Fibroblast of lung (primary cell): ENCODE measurements around the gene ANXA3. TPM values are rescaled to one million over a fixed set of nuclear protein-coding genes. Genes with fewer than 3 reads are reported as not detected.

Experiments used
- DNase-seq, 2 donors: peaks; one replicate each; pipeline versions ENCODE4 v3.0.0 to v3.0.0-alpha.2; 2010; ENCODE audit warnings: low read depth in 2 of 2
- H2AFZ ChIP-seq: 2 replicates; pipeline ENCODE4 v1.5.1; 2012; ENCODE audit warnings: low read length, control low read depth, inconsistent platforms
- H3K27ac ChIP-seq: 2 replicates; pipeline ENCODE4 v1.5.1; 2011; ENCODE audit warnings: low read length, control low read depth; ENCODE audit not compliant: insufficient read depth
- H3K27me3 ChIP-seq: 2 replicates; pipeline ENCODE4 v1.5.1; 2011; ENCODE audit warnings: mild to moderate bottlenecking, low read length; ENCODE audit not compliant: control insufficient read depth, insufficient read depth
- H3K36me3 ChIP-seq: 2 replicates; pipeline ENCODE4 v1.5.1; 2011; ENCODE audit warnings: low read length; ENCODE audit not compliant: control insufficient read depth, insufficient read depth
- H3K4me1 ChIP-seq: 2 replicates; pipeline ENCODE4 v1.5.1; 2011; ENCODE audit warnings: low read length; ENCODE audit not compliant: control insufficient read depth, insufficient read depth; ENCODE audit errors: extremely low read depth
- H3K4me2 ChIP-seq: 2 replicates; pipeline ENCODE4 v1.5.1; 2011; ENCODE audit warnings: low read length, control low read depth; ENCODE audit not compliant: insufficient read depth; ENCODE audit errors: extremely low read depth
- H3K4me3 ChIP-seq, 4 experiments: fragments of 200-600 bp in 1 of 4; sonication (generic) in 1 of 4; replicated peaks in 1 of 4; 2 replicates each; pipeline ENCODE4 v1.5.1; 2011 to 2016; ENCODE audit warnings: low read length in 4 of 4, low read depth in 3 of 4, mild to moderate bottlenecking in 3 of 4, control low read depth in 2 of 4, inconsistent platforms in 1 of 4, mixed read lengths in 1 of 4; ENCODE audit not compliant: insufficient read depth in 1 of 4; ENCODE audit errors: control extremely low read depth in 1 of 4
- H3K79me2 ChIP-seq: 2 replicates; pipeline ENCODE4 v1.5.1; 2012; ENCODE audit warnings: mild to moderate bottlenecking, low read length, inconsistent platforms; ENCODE audit not compliant: control insufficient read depth, insufficient read depth
- H3K9ac ChIP-seq: 2 replicates; pipeline ENCODE4 v1.5.1; 2011; ENCODE audit warnings: mild to moderate bottlenecking, low read length, control low read depth; ENCODE audit not compliant: insufficient read depth
- H3K9me3 ChIP-seq: 2 replicates; pipeline ENCODE4 v1.5.1; 2012; ENCODE audit warnings: low read depth, low read length; ENCODE audit not compliant: control insufficient read depth, insufficient read depth
- H4K20me1 ChIP-seq: 2 replicates; pipeline ENCODE4 v1.5.1; 2011; ENCODE audit warnings: low read length; ENCODE audit not compliant: control insufficient read depth, insufficient read depth; ENCODE audit errors: extremely low read depth
- CTCF ChIP-seq, 2 donors: IDR thresholded peaks in 1 of 2; conservative IDR thresholded peaks in 1 of 2; 1 replicate in 1 of 2; 2 replicates in 1 of 2; pipeline ENCODE4 v1.5.1; 2011 to 2012; ENCODE audit warnings: low read length in 2 of 2, control low read depth in 1 of 2, inconsistent platforms in 1 of 2, low read depth in 1 of 2, mild to moderate bottlenecking in 1 of 2
- EZH2 ChIP-seq: IDR thresholded peaks from 2 replicates; pipeline ENCODE4 v1.5.1; 2012; ENCODE audit warnings: low read length, control low read depth, mild to moderate bottlenecking; ENCODE audit errors: missing control alignments
- polyA plus RNA-seq, 2 donors: library from polyadenylated mRNA; depleted of rRNA in 1 of 2; stranded (reverse) in 1 of 2; unstranded in 1 of 2; fragments of >200 nt; gene quantifications; 2 replicates each; pipeline ENCODE4 v1.2.1, GENCODE V29; 2011 to 2012; ENCODE audit warnings: missing spikeins in 1 of 2
- total RNA-seq: library from RNA; depleted of rRNA; stranded (reverse); fragments of >200 nt; gene quantifications from 2 replicates; pipeline ENCODE4 v1.2.1, GENCODE V29; 2014

ANXA3 gene
- total and polyA plus RNA-seq, 2 donors (not counting 1 experiment from before 2014, with no cell fraction given), result 9.7 to 9.9 TPM

- no peaks in the 10 kb centered on the region for H3K36me3 ChIP-seq
- no peak overlapping the region for H2AFZ ChIP-seq
- H3K9me3 ChIP-seq, result no peaks in the 10 kb centered on the region
- TF ChIP-seq EZH2 (no peak), CTCF (conservative IDR thresholded peaks at IDR 0.05 in 1 of 2, IDR thresholded peaks at IDR 0.05 in 1 of 2; ENCODE audit: low read depth in 1 of 2, low read length in 2 of 2) (no peak)
- no peaks in the 10 kb centered on the region for H3K27me3 ChIP-seq
- H3K4me3 ChIP-seq, result no peak overlapping the region
- no peaks in the 10 kb centered on the region for H3K79me2 ChIP-seq
- no peaks in the 10 kb centered on the region for H4K20me1 ChIP-seq
- peaks cover 34% of the 10 kb centered on the region for H3K4me1 ChIP-seq
- no peak overlapping the region for H3K9ac ChIP-seq
- DNase-seq, result peak; percentile 25 to 27
- H3K4me2 ChIP-seq, result no peak overlapping the region
- H3K27ac ChIP-seq, result no peak overlapping the region
These were observed 102.1 kb downstream of the ANXA3 start for GRCh38 chr4:78653655-78654054.

DNA sequence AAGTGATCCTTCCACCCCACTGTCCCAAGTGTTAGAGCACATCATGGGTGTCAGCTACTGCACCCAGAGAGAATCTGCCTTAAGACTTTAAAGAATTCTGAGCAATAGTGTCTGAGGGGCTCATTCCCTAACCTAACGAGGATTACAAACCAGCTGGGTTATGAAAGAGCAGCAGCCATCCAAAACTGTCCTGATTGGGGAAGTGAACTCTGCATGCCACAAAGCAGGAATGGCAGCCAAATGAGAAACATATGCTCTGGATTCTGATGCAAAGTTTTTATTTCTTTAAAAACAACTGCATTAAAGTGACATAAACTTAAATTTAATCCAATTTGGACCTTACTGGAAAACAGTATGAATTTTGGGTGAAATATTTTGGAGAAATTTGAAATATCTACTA, 103.2 kb downstream of the ANXA3 start:
- Histone ChIP-seq H3K4me3 (no peak overlapping the region), H3K36me3 (no peaks in the 10 kb centered on the region), H3K4me2 (no peak overlapping the region), H4K20me1 (no peaks in the 10 kb centered on the region), H3K9me3 (no peaks in the 10 kb centered on the region), H3K79me2 (no peaks in the 10 kb centered on the region), H3K4me1 (peaks cover 29% of the 10 kb centered on the region), H3K9ac (no peak overlapping the region), H2AFZ (no peak overlapping the region), H3K27ac (no peak overlapping the region), H3K27me3 (no peaks in the 10 kb centered on the region)
- peak; percentile 28 to 70 for DNase-seq
- no peak for TF ChIP-seq EZH2
- no peak for TF ChIP-seq CTCF (conservative IDR thresholded peaks at IDR 0.05 in 1 of 2, IDR thresholded peaks at IDR 0.05 in 1 of 2; ENCODE audit: low read depth in 1 of 2, low read length in 2 of 2)

- no peak overlapping the region for H3K4me2 ChIP-seq
- no peaks in the 10 kb centered on the region for H3K27me3 ChIP-seq
- H2AFZ ChIP-seq, result peak overlapping the region; percentile 51
- H3K27ac ChIP-seq, result no peak overlapping the region
- peak in 1 of 2 donors; percentile 59 for DNase-seq
- H3K36me3 ChIP-seq, result no peaks in the 10 kb centered on the region
- H3K4me3 ChIP-seq, result no peak overlapping the region
- H3K9ac ChIP-seq, result no peak overlapping the region
- H3K9me3 ChIP-seq, result no peaks in the 10 kb centered on the region
- no peaks in the 10 kb centered on the region for H4K20me1 ChIP-seq
- peaks cover 20% of the 10 kb centered on the region for H3K4me1 ChIP-seq
- TF ChIP-seq EZH2 (no peak), CTCF (conservative IDR thresholded peaks at IDR 0.05 in 1 of 2, IDR thresholded peaks at IDR 0.05 in 1 of 2; ENCODE audit: low read depth in 1 of 2, low read length in 2 of 2) (no peak)
- H3K79me2 ChIP-seq, result no peaks in the 10 kb centered on the region
These were observed 105.4 kb downstream of the ANXA3 start for GRCh38 chr4:78656968-78657445.
